K562 (cell line): Measurements from ENCODE around the gene ANKS1B.

ENCODE experiments used
- CREM ChIP-seq: IDR thresholded peaks from 2 replicates; pipeline ENCODE4 v1.6.1; 2014; ENCODE audit warnings: antibody characterized with exemption, low read depth
- CTCF ChIP-seq, 3 experiments: IDR thresholded peaks in 2 of 3; conservative IDR thresholded peaks in 1 of 3; 2 replicates each; pipeline ENCODE4 v1.5.1; 2011 to 2012; ENCODE audit warnings: low read length in 3 of 3, mild to moderate bottlenecking in 3 of 3, control low read depth in 2 of 3, improper control_type of control experiment in 1 of 3, inconsistent platforms in 1 of 3, low read depth in 1 of 3, mixed read lengths in 1 of 3, moderate library complexity in 1 of 3; ENCODE audit not compliant: insufficient read depth in 2 of 3
- FOXA1 ChIP-seq: fragments of 450-650 bp; IDR thresholded peaks from 2 replicates; pipeline ENCODE4 v1.6.1; 2016; ENCODE audit warnings: mild to moderate bottlenecking, borderline replicate concordance
- FOXK2 ChIP-seq, 2 experiments: fragments of 450-650 bp; IDR thresholded peaks in 1 of 2; conservative IDR thresholded peaks in 1 of 2; 2 replicates each; pipeline ENCODE4 v1.6.1; 2016; ENCODE audit warnings: low read depth in 2 of 2, mild to moderate bottlenecking in 1 of 2
- L3MBTL2 ChIP-seq: fragments of 450-650 bp; IDR thresholded peaks from 2 replicates; pipeline ENCODE4 v1.6.1; 2016; ENCODE audit warnings: mild to moderate bottlenecking, moderate library complexity
- MYNN ChIP-seq, 2 experiments: sonication (generic); formaldehyde crosslinking in 1 of 2; IDR thresholded peaks; 2 replicates each; pipeline versions ENCODE4 v1.5.0 to v1.6.1; 2016 to 2020; ENCODE audit warnings: antibody characterized with exemption in 1 of 2, missing genetic modification reagents in 1 of 2
- NFRKB ChIP-seq: fragments of 450-650 bp; IDR thresholded peaks from 2 replicates; pipeline ENCODE4 v1.6.1; 2016; ENCODE audit warnings: low read depth
- SIN3A ChIP-seq, 2 experiments: fragments of 150-350 bp in 1 of 2; IDR thresholded peaks; 2 replicates each; pipeline ENCODE4 v1.6.1; 2011 to 2016; ENCODE audit warnings: borderline replicate concordance in 2 of 2, low read depth in 2 of 2, low read length in 2 of 2, mild to moderate bottlenecking in 2 of 2, moderate library complexity in 2 of 2; ENCODE audit not compliant: control insufficient read depth in 1 of 2
- TARDBP ChIP-seq: fragments of 450-650 bp; IDR thresholded peaks from 2 replicates; pipeline ENCODE4 v1.6.1; 2016
- ZC3H11A ChIP-seq: IDR thresholded peaks from 2 replicates; pipeline ENCODE4 v1.6.1; 2012; ENCODE audit warnings: low read depth, low read length, improper control_type of control experiment
- ZC3H8 ChIP-seq: fragments of 450-650 bp; IDR thresholded peaks from 2 replicates; pipeline ENCODE4 v1.6.1; 2017
- ZFPM2 ChIP-seq: fragments of 250-450 bp; sonication (Bioruptor Pico); IDR thresholded peaks from 2 replicates; pipeline ENCODE4 v1.5.1; 2022; ENCODE audit warnings: mild to moderate bottlenecking
- TF ChIP-seq, protein P1 (sequence below), 2 experiments: IDR thresholded peaks; 2 replicates each; pipeline ENCODE4 v1.6.1; 2011; ENCODE audit warnings: borderline replicate concordance in 1 of 2, control low read depth in 1 of 2, low read depth in 1 of 2, low read length in 1 of 2, mild to moderate bottlenecking in 1 of 2, mixed read lengths in 1 of 2, moderate library complexity in 1 of 2; ENCODE audit not compliant: insufficient read depth in 1 of 2, insufficient read length in 1 of 2, poor library complexity in 1 of 2, severe bottlenecking in 1 of 2; ENCODE audit errors: extremely low read depth in 1 of 2

- no peak for TF ChIP-seq TARDBP
- TF ChIP-seq MYNN (IDR thresholded peaks at IDR 0.05) = no peak
- no peak for TF ChIP-seq MYNN (CRISPR knock-in tag; IDR thresholded peaks at IDR 0.05)
- TF ChIP-seq CTCF (IDR thresholded peaks at IDR 0.05 in 2 of 3, conservative IDR thresholded peaks at IDR 0.05 in 1 of 3; ENCODE audit: insufficient read depth in 2 of 3, low read depth in 1 of 3, low read length in 3 of 3) = no peak
- TF ChIP-seq FOXK2 (conservative IDR thresholded peaks at IDR 0.05 in 1 of 2, IDR thresholded peaks at IDR 0.05 in 1 of 2; ENCODE audit: low read depth in 2 of 2) = no peak
- TF ChIP-seq ZC3H8 = no peak
- no peak for TF ChIP-seq FOXA1
- no peak for TF ChIP-seq NFRKB
- TF ChIP-seq SIN3A (IDR thresholded peaks at IDR 0.05; ENCODE audit: borderline replicate concordance in 2 of 2, control insufficient read depth in 1 of 2, low read depth in 2 of 2, low read length in 2 of 2) = no peak
- TF ChIP-seq ZC3H11A = no peak
- no peak for TF ChIP-seq ZFPM2 (CRISPR knock-in tag)
- TF ChIP-seq, protein P1, sequence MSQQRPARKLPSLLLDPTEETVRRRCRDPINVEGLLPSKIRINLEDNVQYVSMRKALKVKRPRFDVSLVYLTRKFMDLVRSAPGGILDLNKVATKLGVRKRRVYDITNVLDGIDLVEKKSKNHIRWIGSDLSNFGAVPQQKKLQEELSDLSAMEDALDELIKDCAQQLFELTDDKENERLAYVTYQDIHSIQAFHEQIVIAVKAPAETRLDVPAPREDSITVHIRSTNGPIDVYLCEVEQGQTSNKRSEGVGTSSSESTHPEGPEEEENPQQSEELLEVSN (IDR thresholded peaks at IDR 0.05; ENCODE audit: borderline replicate concordance in 1 of 2, extremely low read depth in 1 of 2, insufficient read depth in 1 of 2, insufficient read length in 1 of 2, low read depth in 1 of 2, low read length in 1 of 2, poor library complexity in 1 of 2, severe bottlenecking in 1 of 2) = no peak
- no peak for TF ChIP-seq CREM
- TF ChIP-seq L3MBTL2 = no peak
Observed at GRCh38 chr12:98724384-98725155, 1260.2 kb downstream of the ANKS1B start.
